Adipose tissue (tissue), 3 donors: ENCODE data around the gene RFK. TPM values are rescaled to one million over a fixed set of nuclear protein-coding genes. Genes with fewer than 3 reads are reported as not detected.

Experiments used
- H3K27ac ChIP-seq: one replicate; pipeline ENCODE4 v1.5.1; 2013; ENCODE audit warnings: low read depth, low read length
- WGBS, 3 donors: extraction: QIAGEN DNeasy Blood & Tissue Kit; methylation state at CpG; one replicate each; pipeline ENCODE4 v1.1.7; 2013; 5-methylcytosine and 5-hydroxymethylcytosine counted together
- polyA plus RNA-seq, 3 donors: library from polyadenylated mRNA; stranded (reverse); fragments of 200-250 nt; gene quantifications; one replicate each; pipeline ENCODE4 v1.2.3, GENCODE V29; 2013
- donor health status: healthy with polysubstance abuse.
- donor health status: Bipolar disorder and iron deficiency.
- donor health status: healthy.

The RFK gene
- polyA plus RNA-seq, 3 donors: 11.1 to 12.0 (median 11.9) TPM

- no peak overlapping the region for H3K27ac ChIP-seq
- WGBS, 3 donors: 67 to 93% (median 67%) methylated on average over 2 of the region's 2 CpGs
These were observed 20.9 kb upstream of the RFK start for GRCh38 chr9:76415154-76415553.

GRCh38 chr9:76414661-76415060 lies 20.4 kb upstream of the RFK start:
- H3K27ac ChIP-seq: no peak overlapping the region
- 57 to 71% (median 61%) methylated on average over 4 of the region's 4 CpGs for WGBS, 3 donors

- no peak overlapping the region for H3K27ac ChIP-seq
These were observed 19.4 kb upstream of the RFK start for GRCh38 chr9:76413658-76414057.

GRCh38 chr9:76412638-76413037 lies 18.4 kb upstream of the RFK start:
- 49 to 63% (median 54%) methylated on average over 2 of the region's 2 CpGs for WGBS, 3 donors
- H3K27ac ChIP-seq: no peak overlapping the region

GRCh38 chr9:76405868-76406267 lies 11.6 kb upstream of the RFK start:
- H3K27ac ChIP-seq: no peak overlapping the region

- WGBS, 3 donors: 74 to 81% (median 77%) methylated on average over 3 of the region's 3 CpGs
- no peak overlapping the region for H3K27ac ChIP-seq
These were observed 11.1 kb upstream of the RFK start for GRCh38 chr9:76405340-76405739.

- no peak overlapping the region for H3K27ac ChIP-seq
- WGBS, 3 donors: 49 to 76% (median 59%) methylated on average over 1 of the region's 1 CpG
These were observed 10.2 kb upstream of the RFK start for GRCh38 chr9:76404401-76404800.

- WGBS, 3 donors: 0 to 3% (median 1%) methylated on average over 2 of the region's 2 CpGs
- H3K27ac ChIP-seq: no peak overlapping the region
These were observed 9.1 kb upstream of the RFK start for GRCh38 chr9:76403352-76403751.

- no peak overlapping the region for H3K27ac ChIP-seq
- 80 to 81% (median 80%) methylated on average over 3 of the region's 3 CpGs for WGBS, 3 donors
These were observed 7.5 kb upstream of the RFK start for GRCh38 chr9:76401580-76402354.

- WGBS, 3 donors: 84 to 91% (median 91%) methylated on average over 2 of the region's 2 CpGs
- no peak overlapping the region for H3K27ac ChIP-seq
These were observed 7.0 kb upstream of the RFK start for GRCh38 chr9:76401176-76401575.

GRCh38 chr9:76400534-76401096 lies 6.4 kb upstream of the RFK start:
- WGBS, 3 donors: 26 to 54% (median 39%) methylated on average over 1 of the region's 1 CpG
- no peak overlapping the region for H3K27ac ChIP-seq

- 37 to 67% (median 46%) methylated on average over 1 of the region's 1 CpG for WGBS, 3 donors
- H3K27ac ChIP-seq: no peak overlapping the region
These were observed 5.6 kb upstream of the RFK start for GRCh38 chr9:76399856-76400255.

- no peak overlapping the region for H3K27ac ChIP-seq
- WGBS, 3 donors: 94 to 97% (median 96%) methylated on average over 13 of the region's 13 CpGs
These were observed 2.4 kb upstream of the RFK start for GRCh38 chr9:76396597-76396996.

GRCh38 chr9:76396144-76396543 lies 1.9 kb upstream of the RFK start:
- no peak overlapping the region for H3K27ac ChIP-seq
- 89 to 93% (median 91%) methylated on average over 6 of the region's 6 CpGs for WGBS, 3 donors

GRCh38 chr9:76395381-76395780 lies 1.2 kb upstream of the RFK start:
- 64 to 79% (median 75%) methylated on average over 10 of the region's 10 CpGs for WGBS, 3 donors
- H3K27ac ChIP-seq: no peak overlapping the region

GRCh38 chr9:76394960-76395252 lies 680 bp upstream of the RFK start:
- H3K27ac ChIP-seq: peak overlapping the region; percentile 87
- 1% methylated on average over 11 of the region's 11 CpGs for WGBS, 3 donors

GRCh38 chr9:76390656-76391055 lies 3.6 kb downstream of the RFK start:
- H3K27ac ChIP-seq: no peak overlapping the region
- WGBS, 3 donors: 24 to 57% (median 45%) methylated on average over 1 of the region's 1 CpG

- WGBS, 3 donors: 41 to 80% (median 77%) methylated on average over 2 of the region's 2 CpGs
- no peak overlapping the region for H3K27ac ChIP-seq
These were observed 14.7 kb downstream of the RFK start for GRCh38 chr9:76379494-76379893.

- WGBS, 3 donors: 87 to 92% (median 90%) methylated on average over 6 of the region's 6 CpGs
- no peak overlapping the region for H3K27ac ChIP-seq
These were observed 15.7 kb downstream of the RFK start for GRCh38 chr9:76378367-76379073.

- H3K27ac ChIP-seq: no peak overlapping the region
These were observed 16.4 kb downstream of the RFK start for GRCh38 chr9:76377791-76378190.
